NCI-H226 (cell line): Measurements from ENCODE around the gene PRDM12.

ENCODE experiments used
- DNase-seq: peaks from one replicate; pipeline ENCODE4 v3.0.0-alpha.2; 2015

The PRDM12 gene

DNA sequence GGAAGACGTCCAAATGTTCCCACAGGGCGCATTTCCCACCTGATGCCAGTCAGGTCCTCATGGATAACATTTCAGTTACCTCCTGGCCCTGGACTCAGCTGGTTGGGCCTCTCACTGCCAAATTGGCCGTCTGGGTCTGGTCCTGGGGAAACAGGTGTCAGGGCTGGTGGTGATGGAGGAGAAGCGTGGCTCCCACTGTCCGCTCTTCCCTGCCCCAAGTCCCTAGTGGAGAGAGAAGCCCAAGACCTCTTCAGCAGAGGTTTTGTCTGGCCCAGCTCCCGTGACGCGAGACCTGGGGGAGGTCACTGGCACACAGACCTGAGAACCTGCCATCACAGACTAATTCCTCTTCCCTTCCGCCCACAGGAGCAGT is 27.8 kb upstream of the PRDM12 start:
- DNase-seq, result no peak

GRCh38 chr9:130638284-130639123 is 25.9 kb upstream of the PRDM12 start:
- no peak for DNase-seq

- DNase-seq, result no peak
These were observed 25.1 kb upstream of the PRDM12 start for GRCh38 chr9:130639124-130639765.

DNA sequence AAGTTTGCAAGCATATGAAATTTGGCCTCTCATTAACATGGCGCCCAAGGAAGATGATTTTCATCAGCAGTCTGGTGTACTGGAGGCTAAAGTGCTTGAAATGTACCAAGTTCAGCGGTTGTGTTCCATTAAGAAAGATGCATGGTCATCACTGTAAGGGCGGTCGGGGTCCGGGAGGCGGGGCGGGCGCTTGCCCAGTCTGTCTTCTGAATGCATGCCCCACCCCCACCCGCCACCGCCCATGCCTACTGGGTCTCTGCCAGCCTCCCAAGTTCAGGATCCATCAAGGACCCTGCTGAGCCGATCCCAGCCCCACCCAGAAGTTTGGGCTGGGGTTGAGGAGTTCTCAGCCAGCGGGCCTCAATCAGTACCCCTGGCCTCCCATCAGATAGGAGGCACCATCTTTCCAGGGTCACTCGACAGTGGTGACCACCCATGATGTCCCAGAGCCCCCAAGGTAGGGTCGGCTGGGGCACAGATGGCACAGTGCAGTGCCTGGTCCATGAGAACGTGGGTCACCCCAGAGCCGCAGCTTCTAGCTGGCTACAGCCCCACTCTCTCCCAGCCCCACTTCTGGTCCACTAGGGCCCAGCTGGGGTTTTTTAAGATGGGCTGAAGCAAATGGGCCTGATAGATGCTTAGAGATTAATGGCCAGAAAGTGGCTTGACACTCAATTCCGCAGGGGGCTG is 24.4 kb upstream of the PRDM12 start:
- DNase-seq, result no peak

GRCh38 chr9:130640681-130641080 is 23.7 kb upstream of the PRDM12 start:
- DNase-seq, result no peak

DNA sequence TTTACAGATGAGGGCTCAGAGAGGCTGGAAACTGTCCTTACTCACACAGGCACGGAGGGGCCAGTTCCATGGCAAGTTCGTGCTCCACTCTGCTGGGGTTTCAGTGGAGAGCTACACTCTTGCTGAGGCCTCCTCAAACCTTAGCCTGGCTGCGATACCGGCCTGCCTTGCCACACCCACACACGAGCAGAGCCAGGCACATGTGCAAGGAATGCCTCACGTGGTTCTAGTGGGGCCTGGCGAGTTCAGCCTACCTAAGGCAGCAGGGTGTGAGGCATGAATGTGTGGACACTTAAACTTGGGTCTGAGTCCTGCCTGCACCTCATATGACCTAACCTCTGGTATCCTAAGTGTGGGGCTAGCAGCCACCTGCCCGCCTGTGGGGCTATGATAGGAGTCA is 21.5 kb upstream of the PRDM12 start:
- no peak for DNase-seq

DNA sequence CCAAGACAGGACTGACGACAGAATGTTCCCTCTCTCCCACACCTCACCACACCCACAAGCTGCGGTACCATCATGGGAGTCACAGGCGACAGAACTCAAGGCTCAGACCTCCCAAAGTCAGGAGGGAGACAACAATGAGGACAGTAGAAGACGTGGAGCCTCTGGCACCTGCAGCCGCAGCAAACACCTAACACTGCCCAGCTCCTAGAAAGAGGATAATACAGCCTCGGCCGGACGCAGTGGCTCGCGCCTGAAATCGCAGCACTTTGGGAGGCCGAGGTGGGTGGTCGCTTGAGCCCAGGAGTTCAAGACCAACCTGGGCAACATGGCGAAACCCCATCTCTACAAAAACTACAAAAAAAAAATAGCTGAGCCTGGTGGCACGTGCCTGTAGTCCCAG is 13.2 kb upstream of the PRDM12 start:
- no peak for DNase-seq

DNA sequence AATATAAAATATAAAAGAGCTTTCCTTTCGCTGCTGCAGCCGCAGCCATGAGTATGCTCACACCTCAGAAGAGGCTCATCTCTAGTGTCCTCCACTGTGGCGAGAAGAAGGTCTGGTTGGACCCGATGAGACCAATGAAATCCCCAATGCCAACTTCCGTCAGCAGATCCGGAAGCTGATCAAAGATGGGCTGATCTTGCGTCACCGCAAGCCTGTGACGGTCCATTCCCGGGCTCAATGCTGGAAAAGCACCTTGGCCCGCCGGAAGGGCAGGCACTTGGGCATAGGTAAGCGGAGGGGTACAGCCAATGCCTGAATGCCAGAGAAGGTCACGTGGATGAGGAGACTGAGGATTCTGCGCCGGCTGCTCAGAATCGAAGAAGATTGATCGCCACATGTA is 12.6 kb upstream of the PRDM12 start:
- DNase-seq, result no peak

DNA sequence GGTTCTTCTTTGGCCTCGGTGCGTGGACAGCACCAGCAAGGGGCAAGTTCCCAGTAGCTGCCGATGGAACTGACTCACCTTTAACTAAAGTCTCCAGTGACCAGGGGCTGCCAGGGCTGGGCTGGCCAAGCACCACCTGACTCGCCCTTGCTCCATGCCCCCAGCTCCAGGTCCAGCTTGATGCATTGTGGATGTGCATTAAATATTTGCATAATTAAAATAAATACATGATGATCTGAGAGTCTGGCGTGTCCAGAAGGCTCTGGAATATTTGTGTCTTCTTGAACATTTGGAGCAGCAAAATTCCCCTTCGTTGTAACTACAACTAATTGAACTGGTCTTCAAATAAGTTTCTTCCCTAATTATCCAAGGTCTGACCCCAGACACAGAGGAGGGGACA is 9.5 kb upstream of the PRDM12 start:
- no peak for DNase-seq

DNA sequence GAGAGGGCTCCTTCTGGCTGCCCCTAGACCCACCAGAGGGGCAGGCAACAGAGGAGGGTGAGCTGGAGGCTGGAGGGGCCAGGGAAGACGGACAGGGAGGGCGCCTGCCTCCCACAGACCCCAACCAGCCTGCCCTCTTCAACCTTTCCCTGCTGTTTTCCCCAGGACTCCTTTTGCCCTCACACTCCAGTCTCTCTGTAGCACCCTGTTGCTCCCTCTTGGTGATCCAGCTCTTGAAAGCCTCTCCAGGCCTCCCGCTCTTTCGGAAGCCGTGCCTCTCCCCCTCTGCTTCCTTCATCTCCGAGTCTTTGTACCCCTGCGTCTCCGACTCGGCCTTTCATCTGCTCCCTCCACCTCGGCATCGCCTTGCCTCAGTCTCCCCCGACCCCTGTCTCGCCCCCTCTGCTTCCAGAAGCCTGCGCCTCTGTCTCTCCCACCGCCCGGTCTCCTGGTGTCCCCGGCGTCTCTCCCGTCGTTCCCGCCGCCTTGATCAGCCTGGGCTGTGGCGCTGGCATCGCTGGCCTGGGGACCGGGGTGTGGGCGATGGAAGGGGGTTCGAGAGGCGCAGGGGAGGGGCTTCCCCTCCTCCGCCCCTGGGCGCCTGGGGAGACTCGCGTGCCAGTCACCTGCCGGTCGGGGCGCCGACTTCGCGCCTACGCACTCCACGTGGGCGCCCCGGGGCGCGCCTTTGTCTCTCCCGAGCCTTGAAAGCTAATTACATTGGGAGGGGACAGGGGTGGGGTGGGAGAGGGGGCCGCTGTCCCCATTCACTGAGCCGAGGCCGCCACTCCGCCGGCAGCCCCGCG is 5.3 kb upstream of the PRDM12 start:
- no peak for DNase-seq

- DNase-seq, result no peak
These were observed 4.6 kb upstream of the PRDM12 start for GRCh38 chr9:130659699-130660248.

DNA sequence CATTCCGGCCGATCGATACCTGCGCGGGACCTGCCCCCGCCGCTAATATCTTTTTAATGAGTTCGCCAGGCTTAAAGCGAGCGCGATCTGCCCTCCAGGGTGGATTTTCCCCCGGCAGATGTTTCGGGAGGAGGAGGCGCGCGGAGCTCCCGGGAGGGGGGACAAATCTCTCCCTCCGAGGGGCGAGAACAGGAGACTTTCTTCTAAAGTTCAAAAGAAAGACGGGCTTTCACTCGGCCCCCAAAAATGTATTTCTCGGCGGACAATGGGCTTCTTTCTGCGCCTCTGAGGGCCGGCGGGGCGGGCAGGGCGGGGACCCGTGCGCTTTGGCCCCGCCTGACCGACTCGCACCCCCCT is 4.1 kb upstream of the PRDM12 start:
- no peak for DNase-seq

- DNase-seq, result no peak
These were observed 3.5 kb upstream of the PRDM12 start for GRCh38 chr9:130660683-130661450.

- DNase-seq, result no peak
These were observed 2.8 kb upstream of the PRDM12 start for GRCh38 chr9:130661451-130662098.

DNA sequence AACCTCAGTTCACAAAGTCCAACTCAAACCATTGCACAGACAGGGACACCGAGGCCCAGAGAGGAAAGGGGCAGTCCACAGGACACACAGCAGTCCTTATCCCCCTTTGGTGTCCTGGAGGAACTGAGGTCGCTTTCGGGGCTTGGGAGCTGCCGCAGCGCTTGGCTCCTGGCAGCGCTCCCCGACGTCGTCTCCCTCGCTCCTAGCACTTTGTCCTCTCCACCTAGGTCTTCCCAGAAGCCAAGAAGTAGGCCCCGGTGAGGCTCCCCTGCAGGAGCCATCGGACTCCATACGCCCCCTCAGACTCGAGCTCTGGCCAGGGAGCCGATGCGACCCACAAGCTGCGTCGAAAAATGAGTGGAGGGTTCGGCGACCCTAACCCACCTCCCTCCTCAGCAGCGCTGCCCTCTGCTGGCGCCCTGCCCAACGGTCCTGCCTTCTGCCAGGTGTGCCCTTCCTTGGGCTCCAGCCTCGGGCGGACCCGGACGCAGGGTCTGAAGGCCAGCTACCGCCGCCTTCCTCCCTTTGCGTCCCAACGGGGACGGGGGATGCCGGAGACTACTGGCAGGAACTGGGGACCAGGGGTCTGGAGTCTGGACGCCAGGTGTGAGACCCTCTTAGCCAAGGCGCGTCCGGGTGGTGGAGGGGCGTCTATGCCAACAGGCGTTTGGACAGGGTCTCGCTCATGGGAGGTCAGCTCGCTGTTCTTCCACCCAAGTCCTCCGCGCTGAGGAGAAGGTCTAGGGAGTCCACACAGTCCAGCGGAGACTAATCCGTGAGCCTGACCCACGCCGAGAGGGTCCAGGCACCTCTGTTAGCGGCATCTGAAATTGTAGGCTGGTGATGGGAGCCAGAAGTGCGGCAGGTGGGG is 2.1 kb upstream of the PRDM12 start:
- DNase-seq, result no peak

DNA sequence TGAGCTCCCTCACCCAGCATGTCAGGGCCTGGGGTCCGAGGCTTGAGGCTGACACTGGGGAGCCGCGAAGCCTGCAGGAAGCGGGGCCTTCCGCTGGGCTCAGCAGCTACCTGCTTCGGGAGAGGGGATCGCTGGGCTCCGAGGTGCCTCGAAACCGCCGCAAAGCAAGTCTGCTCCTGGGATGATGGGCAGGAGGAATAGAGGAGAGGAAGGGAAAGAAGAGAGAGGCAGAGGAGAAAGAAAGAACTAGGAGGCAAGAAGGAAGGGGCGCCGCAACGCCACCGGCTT is 1.5 kb upstream of the PRDM12 start:
- no peak for DNase-seq

GRCh38 chr9:130663258-130663976 is 977 bp upstream of the PRDM12 start:
- no peak for DNase-seq

- DNase-seq, result no peak
These were observed 480 bp upstream of the PRDM12 start for GRCh38 chr9:130663977-130664250.

GRCh38 chr9:130665029-130665430 is 636 bp downstream of the PRDM12 start:
- DNase-seq, result no peak
